Measurements from ENCODE around the gene FAM186B.
"Not testable (repeated sequence)": the region's sequence is repeated elsewhere in the genome, so short reads cannot be mapped to it uniquely, and the experiment has no call there.

The FAM186B gene

GRCh38 chr12:49624921-49625577, 19.6 kb upstream of the FAM186B start:
- H3K4me1 Mint-ChIP-seq (ENCODE audit: low read depth): peaks cover 26% of the 10 kb centered on the region
- peak overlapping the region; percentile 22 for H3K4me3 Mint-ChIP-seq
- no peaks in the 10 kb centered on the region for H3K9me3 Mint-ChIP-seq
- H3K27ac Mint-ChIP-seq: no peak overlapping the region
- peaks cover 11% of the 10 kb centered on the region for H3K27me3 Mint-ChIP-seq
- H3K36me3 Mint-ChIP-seq (ENCODE audit: low read depth): no peaks in the 10 kb centered on the region

- Mint-ChIP-seq H3K4me1 (ENCODE audit: low read depth) (peaks cover 26% of the 10 kb centered on the region), H3K9me3 (no peaks in the 10 kb centered on the region), H3K4me3 (peak within 1 kb of the TSS; percentile 83), H3K27me3 (peaks cover 22% of the 10 kb centered on the region), H3K27ac (peak within 1 kb of the TSS; percentile 86), H3K36me3 (ENCODE audit: low read depth) (no peaks in the 10 kb centered on the region)
Observed at GRCh38 chr12:49623142-49623904, 17.9 kb upstream of the FAM186B start, which contains the start of gene PRPF40B. Gene PRPF40B, plus strand, starts transcription at chr12:49623561. Its CDS starts 30 bp downstream, at chr12:49623591.

GRCh38 chr12:49622501-49623141, 17.2 kb upstream of the FAM186B start:
- Mint-ChIP-seq H3K27ac (peak overlapping the region; percentile 86), H3K9me3 (no peaks in the 10 kb centered on the region), H3K27me3 (peaks cover 27% of the 10 kb centered on the region), H3K4me3 (peak overlapping the region; percentile 83), H3K4me1 (ENCODE audit: low read depth) (peaks cover 26% of the 10 kb centered on the region), H3K36me3 (ENCODE audit: low read depth) (no peaks in the 10 kb centered on the region)

- H3K4me3 Mint-ChIP-seq: peak overlapping the region; percentile 83
- peaks cover 28% of the 10 kb centered on the region for H3K27me3 Mint-ChIP-seq
- no peaks in the 10 kb centered on the region for H3K36me3 Mint-ChIP-seq (ENCODE audit: low read depth)
- H3K9me3 Mint-ChIP-seq: no peaks in the 10 kb centered on the region
- peak overlapping the region; percentile 86 for H3K27ac Mint-ChIP-seq
- peaks cover 26% of the 10 kb centered on the region for H3K4me1 Mint-ChIP-seq (ENCODE audit: low read depth)
Observed at GRCh38 chr12:49621651-49622500, 16.4 kb upstream of the FAM186B start.

DNA sequence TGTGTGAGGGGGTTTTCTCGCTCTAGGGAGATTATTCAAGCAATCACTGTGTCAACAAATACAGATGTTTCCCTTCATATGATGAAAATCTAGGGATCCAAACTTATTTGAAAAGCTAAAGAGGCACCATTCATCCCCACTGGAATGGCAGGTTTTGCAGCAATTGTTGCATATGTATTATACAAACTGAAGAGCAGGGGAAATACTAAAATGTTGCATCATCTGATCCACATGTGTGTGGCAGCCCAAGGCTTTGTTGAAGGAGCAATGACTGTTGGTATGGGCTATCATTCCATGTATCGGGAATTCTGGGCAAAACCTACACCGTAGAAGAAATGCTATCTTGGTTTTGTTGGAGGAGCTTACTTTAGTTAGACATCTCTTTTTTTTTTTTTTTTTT, 13.8 kb upstream of the FAM186B start:
- no peak overlapping the region for H3K4me3 Mint-ChIP-seq
- H3K27ac Mint-ChIP-seq: no peak overlapping the region
- H3K9me3 Mint-ChIP-seq: no peaks in the 10 kb centered on the region
- peaks cover 31% of the 10 kb centered on the region for H3K27me3 Mint-ChIP-seq
- peaks cover 39% of the 10 kb centered on the region for H3K4me1 Mint-ChIP-seq (ENCODE audit: low read depth)
- H3K36me3 Mint-ChIP-seq (ENCODE audit: low read depth): no peaks in the 10 kb centered on the region

DNA sequence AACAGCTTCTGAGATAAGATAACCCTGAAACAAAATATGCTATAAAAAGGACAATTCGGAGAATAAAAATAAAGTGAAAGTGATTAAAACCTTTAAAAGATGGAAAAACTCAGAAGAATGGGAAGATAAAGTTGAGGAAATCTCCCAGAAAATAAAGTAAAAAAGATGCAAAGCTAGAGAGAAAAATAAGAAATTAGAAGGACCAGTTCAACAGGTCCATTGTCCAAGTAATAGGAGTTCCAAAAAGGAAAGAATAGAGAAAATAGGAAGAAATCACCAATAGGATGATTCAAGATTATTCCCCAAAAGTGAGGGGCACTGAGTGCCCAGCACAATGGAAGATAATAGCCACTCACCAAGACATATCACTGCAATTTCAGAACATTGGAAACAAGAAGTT, 13.1 kb upstream of the FAM186B start:
- Mint-ChIP-seq H3K9me3 (no peaks in the 10 kb centered on the region), H3K27ac (no peak overlapping the region), H3K36me3 (ENCODE audit: low read depth) (no peaks in the 10 kb centered on the region), H3K4me3 (no peak overlapping the region), H3K4me1 (ENCODE audit: low read depth) (peaks cover 39% of the 10 kb centered on the region), H3K27me3 (peaks cover 31% of the 10 kb centered on the region)

- peaks cover 26% of the 10 kb centered on the region for H3K4me1 Mint-ChIP-seq (ENCODE audit: low read depth)
- no peak overlapping the region for H3K27ac Mint-ChIP-seq
- H3K27me3 Mint-ChIP-seq: peaks cover 37% of the 10 kb centered on the region
- no peak overlapping the region for H3K4me3 Mint-ChIP-seq
- H3K36me3 Mint-ChIP-seq (ENCODE audit: low read depth): no peaks in the 10 kb centered on the region
- no peaks in the 10 kb centered on the region for H3K9me3 Mint-ChIP-seq
Observed at GRCh38 chr12:49616533-49617219, 11.2 kb upstream of the FAM186B start.

DNA sequence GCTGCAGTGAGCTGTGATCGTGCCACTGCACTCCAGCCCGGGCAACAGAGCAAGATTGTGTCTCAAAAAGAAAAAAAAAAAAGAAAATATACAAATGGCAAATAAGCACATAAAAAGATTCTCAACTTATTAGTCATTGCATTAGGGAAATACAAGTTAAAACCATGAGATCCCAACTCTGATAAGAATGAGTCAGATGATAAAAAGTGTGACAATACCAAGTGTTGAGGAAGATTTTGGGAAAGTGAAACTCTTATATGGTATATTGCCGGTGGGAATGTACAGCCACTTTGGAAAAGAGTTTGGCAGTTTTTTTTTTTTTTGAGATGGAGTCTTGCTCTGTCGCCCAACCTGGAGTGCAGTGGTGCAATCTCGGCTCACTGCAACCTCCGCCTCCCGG, 10.3 kb upstream of the FAM186B start:
- H3K4me3 Mint-ChIP-seq: no peak overlapping the region
- no peak overlapping the region for H3K27ac Mint-ChIP-seq
- peaks cover 17% of the 10 kb centered on the region for H3K4me1 Mint-ChIP-seq (ENCODE audit: low read depth)

DNA sequence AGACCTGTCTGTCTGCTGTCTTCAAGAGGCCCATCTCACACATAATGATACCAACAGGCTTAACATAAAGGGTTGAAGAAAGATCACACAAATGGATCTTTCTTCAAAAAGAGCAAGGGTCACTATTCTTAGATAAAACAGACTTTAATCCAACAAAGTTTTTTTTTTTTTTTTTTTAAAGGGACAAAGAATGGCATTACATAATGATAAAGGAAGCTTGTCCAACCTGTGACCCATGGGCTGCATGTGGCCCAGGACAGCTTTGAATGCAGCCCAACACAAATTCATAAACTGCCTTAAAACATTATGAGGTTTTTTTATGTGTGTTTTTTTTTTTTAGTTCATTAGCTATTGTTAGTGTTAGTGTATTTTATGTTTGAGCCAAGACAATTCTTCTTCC, 6.8 kb upstream of the FAM186B start:
- Mint-ChIP-seq H3K36me3 (ENCODE audit: low read depth) (no peaks in the 10 kb centered on the region), H3K4me3 (no peak overlapping the region), H3K9me3 (no peaks in the 10 kb centered on the region), H3K27me3 (peaks cover 17% of the 10 kb centered on the region), H3K4me1 (ENCODE audit: low read depth) (peaks cover 13% of the 10 kb centered on the region), H3K27ac (no peak overlapping the region)

More for the DNA sequence above, 10.3 kb upstream of the FAM186B start:
- Mint-ChIP-seq H3K9me3 (no peaks in the 10 kb centered on the region), H3K36me3 (ENCODE audit: low read depth) (no peaks in the 10 kb centered on the region), H3K27me3 (peaks cover 30% of the 10 kb centered on the region)

GRCh38 chr12:49610785-49611184, 5.3 kb upstream of the FAM186B start:
- H3K9me3 Mint-ChIP-seq; H3K27ac Mint-ChIP-seq; H3K4me1 Mint-ChIP-seq (ENCODE audit: low read depth); H3K4me3 Mint-ChIP-seq; H3K36me3 Mint-ChIP-seq (ENCODE audit: low read depth): not testable (repeated sequence)
- peaks cover 21% of the 10 kb centered on the region for H3K27me3 Mint-ChIP-seq

DNA sequence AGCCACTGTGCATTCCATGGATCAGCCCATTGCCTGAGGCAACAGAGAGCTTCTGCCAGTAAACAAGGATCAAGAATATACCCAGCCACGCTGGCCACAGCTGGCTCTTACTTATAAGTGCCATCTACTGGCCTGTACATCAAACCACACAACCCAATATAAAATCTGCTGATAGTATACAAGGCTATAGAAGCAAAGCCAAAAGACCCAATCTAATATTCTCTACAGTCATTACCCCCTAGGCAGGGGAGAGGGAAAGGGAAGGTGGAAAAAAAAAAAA, 4.4 kb upstream of the FAM186B start:
- H3K4me3 Mint-ChIP-seq: no peak overlapping the region
- H3K27me3 Mint-ChIP-seq: peaks cover 21% of the 10 kb centered on the region
- no peaks in the 10 kb centered on the region for H3K4me1 Mint-ChIP-seq (ENCODE audit: low read depth)
- no peak overlapping the region for H3K27ac Mint-ChIP-seq
- no peaks in the 10 kb centered on the region for H3K9me3 Mint-ChIP-seq
- no peaks in the 10 kb centered on the region for H3K36me3 Mint-ChIP-seq (ENCODE audit: low read depth)

- Mint-ChIP-seq H3K4me3 (no peak overlapping the region), H3K36me3 (ENCODE audit: low read depth) (no peaks in the 10 kb centered on the region), H3K27ac (no peak overlapping the region), H3K4me1 (ENCODE audit: low read depth) (no peaks in the 10 kb centered on the region), H3K9me3 (no peaks in the 10 kb centered on the region), H3K27me3 (peaks cover 17% of the 10 kb centered on the region)
Observed at GRCh38 chr12:49609059-49609874, 3.8 kb upstream of the FAM186B start.

DNA sequence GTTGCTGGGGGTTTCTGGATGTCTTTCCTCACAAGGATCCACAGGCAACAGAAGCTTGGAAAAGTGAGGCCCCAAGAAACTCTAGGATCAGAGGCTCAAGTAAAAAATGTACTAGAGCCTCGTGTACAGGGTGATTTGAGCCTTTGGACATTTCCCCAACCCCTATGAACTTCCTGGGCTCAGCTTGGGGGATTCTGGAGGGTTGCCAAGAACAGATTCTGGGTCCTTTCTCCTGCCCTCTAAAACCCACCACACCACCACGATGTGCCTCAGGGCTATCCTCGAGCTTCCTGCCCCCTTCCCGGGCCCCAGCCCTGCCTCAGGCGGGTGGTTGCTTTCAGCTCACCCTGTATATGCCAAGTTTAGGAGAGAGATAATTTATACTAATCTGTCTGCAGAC, 583 bp downstream of the FAM186B start:
- Mint-ChIP-seq H3K27me3 (peaks cover 8% of the 10 kb centered on the region), H3K27ac (no peak overlapping the region), H3K4me1 (ENCODE audit: low read depth) (no peaks in the 10 kb centered on the region), H3K9me3 (no peaks in the 10 kb centered on the region), H3K36me3 (ENCODE audit: low read depth) (no peaks in the 10 kb centered on the region), H3K4me3 (no peak overlapping the region)

DNA sequence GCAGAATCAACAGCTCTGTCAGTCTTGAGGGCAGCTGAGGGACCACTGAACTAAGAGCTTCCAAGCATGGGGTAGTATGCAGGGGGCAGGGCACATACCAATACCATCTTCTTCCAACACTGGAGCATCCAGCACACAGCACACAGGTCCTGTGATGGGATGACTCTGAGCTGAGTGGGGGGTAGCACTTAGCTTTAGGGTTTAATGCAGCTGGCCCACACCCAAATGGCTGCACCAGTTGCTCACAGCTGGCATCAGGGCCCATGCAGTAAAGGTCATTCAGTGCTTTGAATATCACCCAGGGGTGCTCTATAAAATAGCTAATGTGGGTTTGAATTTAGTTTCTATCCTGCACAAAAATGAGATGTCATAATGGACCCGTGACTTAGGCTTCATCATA, 1.7 kb downstream of the FAM186B start:
- H3K27me3 Mint-ChIP-seq: peaks cover 8% of the 10 kb centered on the region
- H3K27ac Mint-ChIP-seq: no peak overlapping the region
- no peaks in the 10 kb centered on the region for H3K9me3 Mint-ChIP-seq
- no peaks in the 10 kb centered on the region for H3K36me3 Mint-ChIP-seq (ENCODE audit: low read depth)
- no peaks in the 10 kb centered on the region for H3K4me1 Mint-ChIP-seq (ENCODE audit: low read depth)
- no peak overlapping the region for H3K4me3 Mint-ChIP-seq

Data from stimulated activated naive CD8-positive, alpha-beta T cell treated with anti-CD3 and anti-CD28 coated beads, Interleukin-15, Interleukin-2, amounts not matched to agents 100 ng/mL and 50 ng/mL, for 24 hours (primary cell).